GM21825 (cell line): ENCODE data around the gene LGALS7B.
"Not testable (repeated sequence)": the region's sequence is repeated elsewhere in the genome, so short reads cannot be mapped to it uniquely, and the experiment has no call there.

ENCODE experiments used
- ATAC-seq: cut with Tn5 transposase; IDR thresholded peaks from one replicate; pipeline ENCODE4 v1.9.1; 2021; ENCODE audit warnings: mild to moderate bottlenecking, moderate library complexity; ENCODE audit not compliant: unreplicated experiment

LGALS7B gene

DNA sequence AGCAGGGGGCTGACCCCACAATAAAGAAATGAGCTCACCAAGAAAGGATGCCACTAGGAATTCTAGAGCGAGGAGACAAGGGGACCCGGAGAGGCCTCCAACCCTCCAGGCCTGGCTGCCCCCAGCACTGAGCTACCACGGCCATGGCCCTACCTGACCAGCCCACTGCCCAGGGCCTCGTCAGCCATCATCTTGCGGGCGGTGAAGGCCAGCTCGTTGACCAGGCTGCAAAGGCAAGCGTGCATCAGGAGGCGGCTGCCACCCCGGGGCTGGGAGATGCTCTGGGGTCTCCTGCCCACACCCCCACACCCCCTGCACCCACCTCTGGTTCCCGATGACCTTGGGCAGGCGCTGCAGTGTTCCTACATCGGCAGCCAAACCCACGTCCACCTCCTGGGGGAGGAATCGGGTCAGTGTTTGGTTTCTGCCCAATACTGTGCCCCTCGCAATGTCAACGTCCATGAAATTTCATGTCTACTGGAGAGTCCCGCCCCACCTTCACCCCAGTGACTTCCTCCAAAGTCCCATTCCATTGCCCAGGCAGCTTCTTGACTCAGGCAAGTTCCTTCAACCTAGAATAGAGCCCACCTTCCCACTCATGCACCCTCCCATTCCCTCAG lies 27.2 kb downstream of the LGALS7B start:
- no peak for ATAC-seq

GRCh38 chr19:38817081-38817480 lies 28.1 kb downstream of the LGALS7B start:
- ATAC-seq, result no peak

DNA sequence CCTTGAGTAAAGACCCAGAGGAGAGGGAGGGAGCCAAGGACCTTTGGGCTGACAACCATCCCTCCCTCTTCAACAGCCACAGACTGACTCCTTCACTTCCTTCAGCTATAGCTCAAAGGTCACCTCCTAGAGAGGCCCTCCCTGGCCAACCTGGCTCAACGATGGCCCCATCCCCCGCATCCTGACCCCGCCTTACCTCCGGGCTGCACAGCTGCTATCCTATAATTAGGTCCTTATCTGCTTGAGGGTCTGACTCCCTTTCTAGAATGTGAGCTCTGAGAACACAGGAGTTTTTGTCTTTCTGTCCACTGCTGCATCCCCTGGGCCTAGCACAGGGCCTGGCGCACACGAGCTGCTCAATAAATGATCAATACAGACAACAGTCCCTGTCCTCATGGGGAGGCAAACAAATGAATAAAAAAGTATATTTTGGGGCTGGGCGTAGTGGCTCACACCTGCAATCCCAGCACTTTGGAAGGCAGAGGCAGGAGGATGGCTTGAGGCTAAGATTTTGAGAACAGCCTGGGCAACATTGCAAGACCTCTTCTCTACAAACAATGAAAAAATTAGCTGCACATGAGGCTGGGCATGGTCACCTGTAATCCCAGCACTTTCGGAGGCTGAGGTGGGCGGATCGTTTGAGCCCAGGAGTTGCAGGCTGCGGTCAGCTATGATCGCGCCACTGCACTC lies 30.4 kb downstream of the LGALS7B start:
- no peak for ATAC-seq

GRCh38 chr19:38821230-38821825 lies 32.3 kb downstream of the LGALS7B start:
- not testable (repeated sequence) for ATAC-seq

DNA sequence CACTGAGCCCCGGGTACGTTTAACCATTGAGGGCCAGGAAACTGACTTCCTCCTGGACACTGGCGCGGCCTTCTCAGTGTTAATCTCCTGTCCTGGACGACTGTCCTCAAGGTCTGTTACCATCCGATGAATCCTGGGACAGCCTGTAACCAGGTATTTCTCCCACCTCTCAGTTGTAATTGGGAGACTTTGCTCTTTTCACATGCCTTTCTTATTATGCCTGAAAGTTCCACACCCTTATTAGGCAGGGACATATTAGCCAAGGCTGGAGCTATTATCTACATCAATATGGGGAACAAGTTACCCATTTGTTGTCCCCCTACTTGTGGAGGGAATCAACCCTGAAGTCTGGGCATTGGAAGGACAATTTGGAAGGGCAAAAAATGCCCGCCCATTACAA lies 36.9 kb downstream of the LGALS7B start:
- ATAC-seq, result not testable (repeated sequence)

DNA sequence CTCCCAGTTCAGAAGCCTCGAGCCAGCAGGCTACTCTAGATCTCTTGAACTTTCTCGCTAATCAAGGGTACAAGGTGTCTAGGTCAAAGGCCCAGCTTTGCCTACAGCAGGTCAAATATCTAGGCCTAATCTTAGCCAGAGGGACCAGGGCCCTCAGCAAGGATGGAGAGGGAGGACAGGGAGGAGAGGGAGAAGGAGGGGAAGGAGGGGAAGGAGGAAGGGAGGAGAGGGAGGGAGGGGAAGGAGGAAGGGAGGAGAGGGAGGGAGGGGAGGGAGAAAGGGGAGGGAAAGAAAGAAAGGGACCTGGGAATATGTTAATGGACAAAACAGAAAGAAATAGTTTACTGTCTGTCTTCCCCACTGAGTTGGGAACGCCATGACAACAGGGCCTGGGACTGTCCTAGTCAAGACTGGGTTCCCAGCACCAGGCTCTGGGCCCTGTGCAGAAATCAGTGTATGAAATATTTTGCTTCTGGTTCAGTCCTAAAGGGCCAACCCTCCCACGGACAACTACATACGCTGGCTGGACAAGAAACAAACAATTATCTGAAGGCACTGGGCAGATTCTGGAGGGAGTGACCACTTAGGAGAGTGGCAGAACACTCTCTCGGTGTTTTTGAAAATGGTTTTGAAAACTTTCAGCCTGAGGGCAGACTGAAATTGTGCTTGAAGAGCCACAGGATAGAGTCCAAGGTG lies 38.0 kb downstream of the LGALS7B start:
- no peak for ATAC-seq

DNA sequence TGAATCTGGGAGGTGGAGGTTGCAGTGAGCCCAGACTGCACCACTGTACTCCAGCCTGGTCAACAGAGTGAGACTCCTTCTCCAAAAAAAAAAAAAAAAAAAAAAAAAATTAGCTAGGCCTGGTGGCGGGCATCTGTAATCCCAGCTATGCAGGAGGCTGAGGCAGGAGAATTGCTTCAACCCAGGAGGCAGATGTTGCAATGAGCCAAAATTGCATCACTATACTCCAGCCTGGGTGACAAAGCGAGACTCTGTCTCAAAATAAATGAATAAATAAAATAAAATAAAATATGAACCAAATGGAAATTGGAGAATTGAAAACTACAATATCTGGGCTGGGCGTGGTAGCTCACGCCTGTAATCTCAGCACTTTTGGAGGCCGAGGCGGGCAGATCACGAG lies 40.2 kb downstream of the LGALS7B start:
- not testable (repeated sequence) for ATAC-seq

DNA sequence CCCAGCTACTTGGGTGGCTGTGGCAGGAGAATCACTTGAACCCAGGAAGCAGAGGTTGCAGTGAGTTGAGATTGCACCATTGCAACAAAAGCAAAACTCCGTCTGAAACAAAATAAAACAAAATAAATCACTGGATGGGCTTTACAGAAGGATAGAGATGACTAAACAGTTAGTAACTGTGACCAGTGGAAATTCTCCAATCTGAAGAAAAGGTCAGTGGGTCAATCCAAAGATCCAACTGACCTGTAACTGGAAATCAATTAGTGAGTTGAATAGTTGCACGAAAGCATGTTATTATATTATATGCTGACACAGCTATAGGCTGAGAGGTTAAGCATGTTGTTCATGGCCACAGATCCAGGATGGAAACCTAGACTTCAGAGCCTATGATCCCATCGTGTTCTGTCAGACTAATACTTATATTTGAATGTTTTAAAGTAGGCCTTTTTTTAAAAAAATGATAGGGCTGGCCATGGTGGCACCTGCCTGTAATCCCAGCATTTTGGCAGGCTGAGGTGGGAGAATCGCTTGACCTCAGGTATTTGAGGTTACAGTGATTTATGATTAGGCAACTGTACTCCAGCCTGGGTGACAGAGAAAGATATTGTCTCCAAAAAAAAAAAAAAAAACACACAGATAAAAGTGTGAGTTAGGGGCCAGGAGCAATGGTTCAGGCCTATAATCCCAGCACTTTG lies 41.2 kb downstream of the LGALS7B start:
- ATAC-seq, result no peak

- peak; percentile 33 for ATAC-seq
Measured at GRCh38 chr19:38831142-38831605, 42.2 kb downstream of the LGALS7B start.

GRCh38 chr19:38833092-38833425 lies 44.1 kb downstream of the LGALS7B start:
- ATAC-seq, result no peak

DNA sequence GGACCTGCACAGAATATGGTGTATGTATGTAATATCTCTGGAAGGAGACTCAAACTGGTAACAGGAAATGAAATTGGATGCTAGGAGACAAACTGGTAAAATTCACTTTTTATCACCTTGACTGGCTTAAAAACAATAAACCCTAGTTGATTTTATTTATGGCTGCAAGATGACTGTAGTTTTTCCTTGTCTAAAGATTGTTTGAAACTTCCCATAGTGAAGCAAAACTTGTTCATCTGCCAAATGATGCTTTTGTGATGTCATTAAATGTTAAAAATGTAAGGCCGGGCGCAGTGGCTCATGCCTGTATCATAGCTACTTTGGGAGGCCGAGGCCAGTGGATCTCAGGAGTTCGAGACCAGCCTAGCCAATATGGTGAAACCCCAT lies 45.1 kb downstream of the LGALS7B start:
- ATAC-seq, result no peak

DNA sequence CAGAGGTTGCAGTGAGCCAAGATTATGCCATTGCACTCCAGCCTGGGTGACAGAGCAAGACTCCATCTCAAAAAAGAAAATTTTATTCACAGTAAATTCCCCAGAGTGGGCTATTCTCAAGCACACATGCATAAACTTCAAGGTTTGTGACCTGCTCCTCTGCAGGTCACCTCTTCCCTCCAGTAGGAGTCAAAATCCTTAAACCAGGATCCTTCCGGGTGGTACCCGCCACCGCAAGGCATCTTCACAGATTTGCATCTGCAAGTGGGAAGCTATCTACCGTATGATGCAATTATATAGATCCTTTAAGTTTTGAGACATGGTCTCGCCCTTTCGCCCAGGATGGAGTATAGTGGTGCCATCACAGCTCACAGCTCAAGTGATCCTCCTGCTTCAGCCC lies 45.6 kb downstream of the LGALS7B start:
- ATAC-seq, result no peak

DNA sequence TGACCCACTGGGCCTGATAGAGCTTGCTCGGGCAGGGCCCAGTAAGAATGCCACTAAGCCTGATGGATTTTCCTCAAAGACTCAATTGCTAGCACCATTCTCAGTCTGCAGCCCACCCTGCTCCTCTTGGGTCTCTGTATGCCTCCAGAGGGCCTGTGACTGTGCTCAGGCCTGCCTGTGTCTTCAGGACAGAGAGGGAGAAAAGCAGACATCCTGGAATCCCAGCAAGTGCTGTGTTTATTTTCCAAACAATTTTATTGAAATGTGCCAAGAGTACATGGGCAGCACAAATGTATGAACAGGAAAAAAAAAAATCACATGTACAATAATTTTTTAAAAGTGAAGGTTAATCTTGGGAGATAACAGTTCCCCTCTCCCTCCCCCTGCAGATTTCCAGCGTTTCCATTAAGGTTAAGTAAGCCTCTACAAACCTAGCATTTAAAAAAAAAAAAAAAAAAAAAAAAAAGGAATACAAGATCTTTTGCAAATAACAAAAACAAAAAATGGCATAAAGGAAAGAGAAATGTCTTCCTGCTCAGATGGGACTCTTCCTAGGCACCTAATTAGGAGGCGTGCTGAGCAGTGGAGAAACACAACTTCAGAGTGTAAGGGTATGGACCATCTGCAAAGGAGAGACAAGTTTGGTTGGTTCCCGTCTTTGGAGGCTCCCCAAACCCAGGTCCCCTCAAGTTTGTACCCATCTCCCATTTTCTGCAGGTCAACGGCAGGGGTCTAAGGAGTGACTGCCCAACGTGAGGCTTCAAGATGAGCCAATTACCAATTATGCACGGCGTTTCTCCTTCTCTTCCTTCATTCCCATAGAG lies 47.4 kb downstream of the LGALS7B start:
- ATAC-seq, result no peak

DNA sequence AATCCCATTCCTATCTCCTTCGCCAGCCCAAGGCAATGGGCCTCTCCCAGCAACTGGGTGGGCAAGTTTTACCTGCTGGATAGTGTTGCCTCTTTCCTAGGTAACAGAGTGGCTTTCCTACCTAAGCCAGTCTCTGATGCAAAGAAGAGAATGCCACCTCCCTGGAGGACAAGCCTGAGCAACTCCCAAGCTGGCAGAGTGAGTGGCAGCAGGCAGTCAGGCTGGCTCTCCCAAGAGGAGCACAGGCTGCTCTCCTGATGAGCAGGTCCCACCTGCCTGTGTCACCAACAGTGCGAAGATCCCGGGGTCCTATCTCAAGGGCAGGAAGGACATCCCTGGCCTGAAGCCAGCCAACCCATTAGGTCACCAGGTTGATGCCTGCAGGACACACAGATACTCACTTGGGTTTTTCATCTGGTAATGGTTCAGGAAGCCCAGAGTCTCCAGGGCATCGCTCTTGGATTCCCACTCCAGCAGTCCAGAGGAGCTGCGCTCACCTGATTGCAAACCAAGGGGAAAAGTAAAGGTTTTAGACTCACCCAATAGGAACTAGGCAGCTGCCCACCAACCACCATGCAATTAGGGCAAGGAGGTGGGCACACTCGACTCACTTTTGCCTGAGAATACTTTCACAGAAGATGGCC lies 48.1 kb downstream of the LGALS7B start:
- no peak for ATAC-seq

DNA sequence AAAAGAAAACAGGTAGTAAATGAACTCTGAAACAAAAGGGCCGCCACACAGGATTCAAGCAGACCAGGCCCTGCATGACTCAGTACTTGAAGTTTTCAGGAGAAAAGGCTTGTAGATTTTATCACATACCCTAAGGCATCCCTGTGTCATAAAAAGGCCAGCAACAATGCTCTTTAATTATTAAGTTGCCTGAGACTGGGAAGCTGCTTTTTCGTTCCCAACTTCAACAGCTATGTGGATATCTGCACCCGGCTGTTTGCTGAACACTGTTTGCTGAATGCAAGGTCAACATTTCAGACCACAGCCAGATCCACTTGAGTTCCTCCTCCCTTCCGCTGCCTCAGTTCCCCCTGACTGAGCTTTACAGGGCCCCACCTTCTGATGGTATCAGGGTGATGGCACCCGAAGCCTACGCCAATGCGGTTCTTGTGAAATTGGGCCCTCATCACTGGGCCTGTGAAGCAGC lies 48.7 kb downstream of the LGALS7B start:
- ATAC-seq, result no peak

DNA sequence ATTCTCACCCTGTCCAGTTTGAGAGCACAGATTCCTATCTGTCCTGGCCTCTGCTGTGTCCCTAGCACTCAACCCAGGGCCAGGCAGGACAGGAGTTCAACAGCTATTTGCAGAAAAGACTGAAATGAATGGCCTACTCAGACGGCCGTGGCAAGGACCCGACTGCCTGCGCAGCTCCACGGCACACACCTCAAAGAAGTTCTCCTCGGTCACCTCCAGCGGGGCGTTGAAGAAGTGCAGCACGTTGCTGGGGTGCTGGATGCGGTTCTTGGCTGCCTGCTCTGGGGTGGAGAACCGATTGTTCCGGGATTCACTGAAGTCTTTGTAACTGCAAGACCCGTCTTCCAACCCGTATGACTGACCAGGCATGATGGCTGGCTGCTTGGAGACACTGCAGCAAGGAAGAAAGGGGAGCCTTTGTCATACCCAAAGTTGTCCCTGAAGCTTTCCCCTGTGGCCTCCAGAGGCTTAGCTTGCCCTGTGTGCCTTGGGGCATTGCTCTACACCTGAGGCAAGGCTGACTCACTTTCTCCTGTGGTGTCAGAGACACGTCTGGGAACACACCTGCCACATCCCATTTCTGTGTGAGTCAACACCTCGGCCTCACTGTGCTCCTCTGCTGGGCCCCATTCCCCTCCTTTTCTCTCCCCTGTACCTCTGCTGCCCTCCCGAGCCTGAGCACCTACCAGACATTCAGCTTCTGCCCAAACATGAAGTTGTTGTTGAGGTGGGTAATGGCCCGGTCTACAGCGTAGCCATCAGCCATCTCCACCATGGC lies 49.4 kb downstream of the LGALS7B start:
- ATAC-seq, result no peak

DNA sequence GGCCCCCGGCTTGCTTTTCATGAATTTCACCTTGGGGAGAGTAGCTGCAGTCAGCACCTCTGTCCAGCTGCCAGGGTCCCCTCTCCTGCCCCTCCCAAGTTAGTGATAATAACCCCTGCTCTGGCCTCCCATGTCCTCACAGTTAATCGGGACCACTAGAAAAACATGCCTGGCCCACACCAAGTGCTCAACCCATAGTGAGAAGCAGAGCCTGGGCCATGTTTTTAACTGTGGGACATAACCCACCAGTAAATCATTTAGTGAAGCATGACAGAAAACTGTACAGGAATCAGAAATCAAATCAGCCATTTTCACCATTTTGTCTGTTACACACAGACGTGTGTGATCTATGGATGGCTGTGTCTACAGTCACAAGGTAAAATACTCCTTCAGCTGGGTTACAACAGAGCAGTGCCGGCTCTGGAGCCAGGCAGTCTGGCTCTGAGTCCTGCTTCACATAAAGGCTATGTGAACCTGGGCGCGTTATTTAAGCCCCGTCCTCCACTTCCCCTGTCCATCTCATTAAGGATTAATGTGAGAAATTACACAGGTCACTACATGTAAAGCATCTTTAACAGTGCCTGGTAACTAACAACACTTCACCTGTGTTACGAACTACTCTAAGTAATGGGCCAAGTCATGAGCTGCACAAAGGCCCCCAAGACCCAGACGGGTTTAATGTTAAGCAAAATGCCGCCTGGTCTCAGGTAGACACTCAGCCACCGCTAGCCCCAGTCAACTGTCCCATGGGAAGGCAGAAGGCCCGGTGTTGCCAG lies 50.2 kb downstream of the LGALS7B start:
- no peak for ATAC-seq
